Breast epithelium (tissue), 4 donors: ENCODE measurements around the gene VWC2L. TPM values are rescaled to one million over a fixed set of nuclear protein-coding genes. Genes with fewer than 3 reads are reported as not detected.

ENCODE experiments used
- DNase-seq, 2 donors: peaks; one replicate each; pipeline ENCODE4 v3.0.0-alpha.2; 2019; ENCODE audit warnings: low spot score in 2 of 2
- H3K27ac ChIP-seq, 2 donors: fragments of 200-600 bp; sonication (generic) in 1 of 2; one replicate each; pipeline ENCODE4 v1.5.1; 2016 to 2019; ENCODE audit warnings: mild to moderate bottlenecking in 1 of 2
- H3K27me3 ChIP-seq, 2 donors: fragments of 200-600 bp; sonication (generic) in 1 of 2; one replicate each; pipeline versions ENCODE4 v1.5.1 to v1.6.0; 2017 to 2019; ENCODE audit warnings: control low read depth in 1 of 2, mild to moderate bottlenecking in 1 of 2
- H3K36me3 ChIP-seq: fragments of 200-600 bp; one replicate; pipeline ENCODE4 v1.5.1; 2019
- H3K4me1 ChIP-seq, 2 donors: fragments of 200-600 bp; sonication (generic); one replicate each; pipeline ENCODE4 v1.5.1; 2016 to 2019; ENCODE audit warnings: control low read depth in 1 of 2
- H3K4me3 ChIP-seq, 3 donors: fragments of 200-600 bp; sonication (generic); 1 replicate in 2 of 3; 2 replicates in 1 of 3; pipeline ENCODE4 v1.5.1; 2016 to 2019; ENCODE audit warnings: mild to moderate bottlenecking in 3 of 3, moderate library complexity in 2 of 3
- H3K9me3 ChIP-seq, 2 donors: fragments of 200-600 bp; sonication (generic) in 1 of 2; one replicate each; pipeline ENCODE4 v1.5.1; 2016 to 2019; ENCODE audit warnings: control low read depth in 1 of 2
- POLR2A ChIP-seq: fragments of 450-650 bp; IDR thresholded peaks from one replicate; pipeline ENCODE4 v1.6.1; 2016; ENCODE audit warnings: antibody characterized with exemption, mild to moderate bottlenecking, moderate library complexity
- POLR2AphosphoS5 ChIP-seq, 3 donors: sonication (generic); formaldehyde crosslinking; IDR thresholded peaks; one replicate each; pipeline ENCODE4 v1.6.1; 2017; ENCODE audit warnings: antibody characterized with exemption in 3 of 3
- intact Hi-C: fragments of 100-400 bp; cut with DNase I; formaldehyde crosslinking; loops from one replicate; pipeline ENCODE4 v1.15.1; 2023; ENCODE audit warnings: low total_unique reads
- total RNA-seq, 3 donors: library from RNA; depleted of rRNA; stranded (reverse); fragments of >200 nt; gene quantifications; one replicate each; pipeline ENCODE4 v1.1.0, GENCODE V29; 2016
- TF ChIP-seq, protein P1 (sequence below), 3 donors: fragments of 450-650 bp; IDR thresholded peaks; one replicate each; pipeline ENCODE4 v1.5.1; 2016 to 2017; ENCODE audit warnings: antibody characterized with exemption in 3 of 3, mild to moderate bottlenecking in 3 of 3, moderate library complexity in 3 of 3

Gene VWC2L
- total RNA-seq, 3 donors from 2014 or later, result 0.15 TPM; not detected in 2

DNA sequence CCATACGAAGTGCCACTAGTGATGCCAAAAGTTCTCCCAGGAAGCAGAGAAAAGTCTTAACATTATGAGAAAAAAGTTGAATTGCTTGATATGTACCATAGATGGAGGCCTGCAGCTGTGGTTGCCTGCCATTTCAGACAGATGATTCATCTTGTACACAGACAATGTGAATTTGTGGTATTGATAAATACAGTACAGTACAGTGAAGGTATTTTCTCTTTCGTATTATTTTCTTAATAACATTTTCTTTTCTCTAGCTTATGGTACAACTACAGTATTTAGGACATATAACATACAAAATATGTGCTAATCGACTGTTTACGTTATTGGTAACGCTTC, 33.6 kb upstream of the VWC2L start:
- Histone ChIP-seq H3K4me1 (no peaks in the 10 kb centered on the region), H3K4me3 (no peak overlapping the region), H3K9me3 (no peaks in the 10 kb centered on the region), H3K36me3 (no peaks in the 10 kb centered on the region), H3K27me3 (no peaks in the 10 kb centered on the region), H3K27ac (no peak overlapping the region)
- TF ChIP-seq, protein P1, sequence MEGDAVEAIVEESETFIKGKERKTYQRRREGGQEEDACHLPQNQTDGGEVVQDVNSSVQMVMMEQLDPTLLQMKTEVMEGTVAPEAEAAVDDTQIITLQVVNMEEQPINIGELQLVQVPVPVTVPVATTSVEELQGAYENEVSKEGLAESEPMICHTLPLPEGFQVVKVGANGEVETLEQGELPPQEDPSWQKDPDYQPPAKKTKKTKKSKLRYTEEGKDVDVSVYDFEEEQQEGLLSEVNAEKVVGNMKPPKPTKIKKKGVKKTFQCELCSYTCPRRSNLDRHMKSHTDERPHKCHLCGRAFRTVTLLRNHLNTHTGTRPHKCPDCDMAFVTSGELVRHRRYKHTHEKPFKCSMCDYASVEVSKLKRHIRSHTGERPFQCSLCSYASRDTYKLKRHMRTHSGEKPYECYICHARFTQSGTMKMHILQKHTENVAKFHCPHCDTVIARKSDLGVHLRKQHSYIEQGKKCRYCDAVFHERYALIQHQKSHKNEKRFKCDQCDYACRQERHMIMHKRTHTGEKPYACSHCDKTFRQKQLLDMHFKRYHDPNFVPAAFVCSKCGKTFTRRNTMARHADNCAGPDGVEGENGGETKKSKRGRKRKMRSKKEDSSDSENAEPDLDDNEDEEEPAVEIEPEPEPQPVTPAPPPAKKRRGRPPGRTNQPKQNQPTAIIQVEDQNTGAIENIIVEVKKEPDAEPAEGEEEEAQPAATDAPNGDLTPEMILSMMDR (IDR thresholded peaks at IDR 0.05), result no peak
- no peak for TF ChIP-seq POLR2A
- no peak for TF ChIP-seq POLR2AphosphoS5 (IDR thresholded peaks at IDR 0.05)
- intact Hi-C loops, result no loop called here
- DNase-seq, result no peak

DNA sequence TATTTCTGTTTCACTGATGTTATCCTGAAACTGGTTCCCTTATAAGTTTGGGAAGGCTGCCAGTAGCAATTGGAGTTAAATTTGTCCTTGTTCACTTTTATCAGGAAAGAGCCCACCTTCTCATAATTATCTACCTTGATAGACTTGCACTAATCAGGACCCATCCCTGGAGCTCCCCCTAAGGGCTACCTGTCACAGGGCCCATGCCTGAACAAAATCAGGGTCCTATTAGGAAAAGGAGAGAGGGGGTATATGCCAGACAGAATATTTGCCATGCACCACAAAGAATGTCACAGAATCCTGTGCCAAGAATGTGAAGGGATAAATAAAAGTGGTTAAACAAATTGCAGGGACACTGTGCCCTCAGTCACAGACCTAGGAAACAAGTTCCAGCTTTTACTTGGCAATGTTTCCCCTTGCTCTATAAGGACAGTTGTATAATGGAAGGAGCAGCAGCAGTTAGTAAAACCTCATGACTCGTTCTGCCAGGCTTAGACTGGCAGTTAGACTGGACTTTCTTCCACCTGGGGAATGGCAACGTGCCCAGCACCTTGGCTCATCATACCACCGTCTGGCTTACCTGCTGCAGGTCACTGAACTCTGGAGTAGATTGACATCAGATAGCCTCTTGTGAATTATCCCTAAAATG, 32.3 kb upstream of the VWC2L start:
- no peak for TF ChIP-seq POLR2AphosphoS5 (IDR thresholded peaks at IDR 0.05)
- no peak for TF ChIP-seq POLR2A
- TF ChIP-seq, protein P1 (IDR thresholded peaks at IDR 0.05), result no peak
- Histone ChIP-seq H3K4me1 (no peaks in the 10 kb centered on the region), H3K27me3 (no peaks in the 10 kb centered on the region), H3K36me3 (no peaks in the 10 kb centered on the region), H3K4me3 (no peak overlapping the region), H3K27ac (no peak overlapping the region), H3K9me3 (no peaks in the 10 kb centered on the region)
- intact Hi-C loops, result no loop called here
- DNase-seq, result peak; percentile 64 to 79

DNA sequence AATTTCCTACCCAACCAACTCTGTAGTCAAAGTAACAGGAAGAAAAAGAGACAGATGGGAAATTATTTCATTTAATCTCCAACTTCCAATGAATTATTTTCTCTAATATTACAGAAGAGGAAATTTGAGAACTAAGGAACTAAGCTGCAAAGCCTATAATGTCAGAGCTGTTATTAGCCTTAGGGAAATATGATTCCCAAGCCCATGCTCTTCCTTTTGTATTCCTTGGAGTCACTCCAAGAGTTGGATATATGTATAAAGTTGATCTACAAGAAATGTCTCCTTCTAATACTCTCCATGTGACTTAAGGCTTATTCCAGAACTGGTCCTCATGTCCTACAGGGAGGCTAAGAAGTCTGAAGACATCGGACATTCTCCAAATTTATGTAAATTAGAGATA, 31.6 kb upstream of the VWC2L start:
- Histone ChIP-seq H3K27ac (no peak overlapping the region), H3K36me3 (no peaks in the 10 kb centered on the region), H3K4me3 (no peak overlapping the region), H3K4me1 (no peaks in the 10 kb centered on the region), H3K9me3 (no peaks in the 10 kb centered on the region), H3K27me3 (no peaks in the 10 kb centered on the region)
- TF ChIP-seq, protein P1 (IDR thresholded peaks at IDR 0.05), result no peak
- TF ChIP-seq POLR2A (no peak), POLR2AphosphoS5 (IDR thresholded peaks at IDR 0.05) (no peak)
- DNase-seq, result no peak
- intact Hi-C loops, result no loop called here

DNA sequence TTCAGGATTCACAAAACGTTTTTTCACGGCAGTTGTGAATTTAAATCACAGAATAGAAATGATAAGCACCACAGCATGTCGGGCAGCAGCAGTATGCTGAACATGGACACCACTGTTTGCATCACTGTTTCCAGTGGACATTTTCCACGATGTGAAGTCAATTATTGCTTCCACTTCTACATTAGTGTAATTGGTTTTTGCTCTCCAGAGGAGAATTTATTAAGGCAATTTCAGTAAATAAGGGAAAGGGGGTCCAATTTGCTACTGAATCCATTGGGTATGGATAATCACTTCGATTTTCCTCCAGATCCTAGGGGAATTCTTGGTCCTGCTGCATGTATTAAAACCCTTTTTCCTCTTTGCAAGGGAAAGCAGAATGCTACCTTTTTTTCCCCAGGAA, 30.2 kb upstream of the VWC2L start:
- H3K27me3 ChIP-seq, result no peaks in the 10 kb centered on the region
- TF ChIP-seq, protein P1 (IDR thresholded peaks at IDR 0.05), result no peak
- TF ChIP-seq POLR2AphosphoS5 (IDR thresholded peaks at IDR 0.05) (no peak), POLR2A (no peak)
- H3K4me1 ChIP-seq, result no peaks in the 10 kb centered on the region
- H3K27ac ChIP-seq, result no peak overlapping the region
- no peak overlapping the region for H3K4me3 ChIP-seq
- no peaks in the 10 kb centered on the region for H3K9me3 ChIP-seq
- no peaks in the 10 kb centered on the region for H3K36me3 ChIP-seq
- intact Hi-C loops, result no loop called here
- DNase-seq, result no peak

DNA sequence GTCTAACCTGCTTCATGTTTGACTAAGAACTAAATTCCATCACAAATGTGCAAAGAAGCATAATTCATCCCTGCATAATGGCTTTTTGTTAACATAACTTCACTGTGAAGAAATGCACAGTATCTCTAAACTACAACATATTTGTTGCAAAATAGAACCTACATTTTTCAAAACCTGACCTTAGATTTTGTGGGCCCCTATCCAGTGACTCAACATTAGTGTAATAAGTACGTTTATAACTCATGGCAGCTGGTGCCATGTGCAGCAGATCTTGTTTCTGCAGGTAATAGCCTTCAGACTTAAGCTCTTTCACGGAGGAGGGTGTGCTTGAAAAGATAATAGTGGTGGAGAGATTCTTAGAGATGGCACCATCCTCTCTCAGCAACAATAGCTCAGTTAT, 28.6 kb upstream of the VWC2L start:
- H3K4me3 ChIP-seq, result no peak overlapping the region
- H3K36me3 ChIP-seq, result no peaks in the 10 kb centered on the region
- no peak overlapping the region for H3K27ac ChIP-seq
- no peaks in the 10 kb centered on the region for H3K4me1 ChIP-seq
- H3K27me3 ChIP-seq, result no peaks in the 10 kb centered on the region
- no peak for TF ChIP-seq POLR2AphosphoS5 (IDR thresholded peaks at IDR 0.05)
- TF ChIP-seq, protein P1 (IDR thresholded peaks at IDR 0.05), result no peak
- no peak for TF ChIP-seq POLR2A
- no peaks in the 10 kb centered on the region for H3K9me3 ChIP-seq
- DNase-seq, result no peak
- intact Hi-C loops, result no loop called here
